ENCODE results near the gene PDE4B. TPM values are rescaled to one million over a fixed set of nuclear protein-coding genes. Genes with fewer than 3 reads are reported as not detected.

Gene PDE4B
- total RNA-seq, 1 donor from 2014 or later: 1.2 TPM

DNA sequence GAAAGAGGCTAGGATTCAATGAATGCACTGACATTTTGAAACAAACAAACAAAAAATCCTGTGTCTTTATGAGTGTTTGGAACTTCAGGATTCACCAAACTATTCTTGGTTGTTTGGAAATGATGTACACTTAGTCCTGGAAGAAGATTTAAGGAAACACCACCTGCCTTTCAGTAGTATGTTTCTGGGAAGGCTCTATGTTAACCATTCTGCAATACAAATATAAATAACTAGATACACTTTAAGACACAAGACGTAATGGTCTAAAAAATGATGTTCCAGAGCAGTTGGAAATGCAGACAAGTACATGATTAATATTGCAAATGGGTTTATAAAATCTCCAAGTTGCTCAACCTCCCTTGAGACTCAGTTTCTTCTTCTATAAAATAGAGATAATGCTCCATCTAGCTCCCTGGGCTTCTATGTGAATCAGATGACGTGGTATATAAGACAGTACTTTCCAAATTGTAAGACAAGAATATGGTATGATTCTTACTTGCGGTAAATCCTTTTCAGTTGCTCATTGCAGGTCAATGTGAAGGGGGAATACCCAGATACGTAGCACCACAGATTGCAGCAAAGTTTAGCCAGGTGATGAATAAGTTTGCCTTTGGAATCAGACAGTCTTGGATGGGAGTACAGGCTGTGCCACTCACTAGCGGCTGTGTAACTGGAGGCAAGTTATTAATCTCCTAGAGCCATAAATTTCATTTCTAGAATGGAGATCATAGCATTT is 516.5 kb downstream of the PDE4B start:
- Mint-ChIP-seq H3K27me3 (ENCODE audit: insufficient read depth, low read depth) (no peaks in the 10 kb centered on the region), H3K27ac (no peak overlapping the region), H3K9me3 (no peaks in the 10 kb centered on the region), H3K36me3 (no peaks in the 10 kb centered on the region), H3K4me3 (no peak overlapping the region), H3K4me1 (no peaks in the 10 kb centered on the region)
- no peak overlapping the region for H3K9ac ChIP-seq
- H3K4me1 ChIP-seq: no peaks in the 10 kb centered on the region
- TF ChIP-seq EZH2 (IDR thresholded peaks at IDR 0.05) (no peak), EZH2phosphoT487 (IDR thresholded peaks at IDR 0.05) (no peak)
- TF ChIP-seq, protein P1, sequence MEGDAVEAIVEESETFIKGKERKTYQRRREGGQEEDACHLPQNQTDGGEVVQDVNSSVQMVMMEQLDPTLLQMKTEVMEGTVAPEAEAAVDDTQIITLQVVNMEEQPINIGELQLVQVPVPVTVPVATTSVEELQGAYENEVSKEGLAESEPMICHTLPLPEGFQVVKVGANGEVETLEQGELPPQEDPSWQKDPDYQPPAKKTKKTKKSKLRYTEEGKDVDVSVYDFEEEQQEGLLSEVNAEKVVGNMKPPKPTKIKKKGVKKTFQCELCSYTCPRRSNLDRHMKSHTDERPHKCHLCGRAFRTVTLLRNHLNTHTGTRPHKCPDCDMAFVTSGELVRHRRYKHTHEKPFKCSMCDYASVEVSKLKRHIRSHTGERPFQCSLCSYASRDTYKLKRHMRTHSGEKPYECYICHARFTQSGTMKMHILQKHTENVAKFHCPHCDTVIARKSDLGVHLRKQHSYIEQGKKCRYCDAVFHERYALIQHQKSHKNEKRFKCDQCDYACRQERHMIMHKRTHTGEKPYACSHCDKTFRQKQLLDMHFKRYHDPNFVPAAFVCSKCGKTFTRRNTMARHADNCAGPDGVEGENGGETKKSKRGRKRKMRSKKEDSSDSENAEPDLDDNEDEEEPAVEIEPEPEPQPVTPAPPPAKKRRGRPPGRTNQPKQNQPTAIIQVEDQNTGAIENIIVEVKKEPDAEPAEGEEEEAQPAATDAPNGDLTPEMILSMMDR (IDR thresholded peaks at IDR 0.05): no peak
- H3K4me3 ChIP-seq: no peak overlapping the region
- H3K27me3 ChIP-seq: no peaks in the 10 kb centered on the region
- DNase-seq (ENCODE audit: low spot score): no peak
- H3K27ac ChIP-seq: no peak overlapping the region
- H3K36me3 ChIP-seq: no peaks in the 10 kb centered on the region
- no peak overlapping the region for H2AFZ ChIP-seq (replicated peaks)
- H3F3A ChIP-seq (ENCODE audit: low read depth): no peaks in the 10 kb centered on the region
- no peak overlapping the region for H3K4me2 ChIP-seq
- no peaks in the 10 kb centered on the region for H4K20me1 ChIP-seq (ENCODE audit: low read depth)
- H3K9me3 ChIP-seq (ENCODE audit: low read depth): no peaks in the 10 kb centered on the region
- no peaks in the 10 kb centered on the region for H3K79me2 ChIP-seq (ENCODE audit: low read depth)

DNA sequence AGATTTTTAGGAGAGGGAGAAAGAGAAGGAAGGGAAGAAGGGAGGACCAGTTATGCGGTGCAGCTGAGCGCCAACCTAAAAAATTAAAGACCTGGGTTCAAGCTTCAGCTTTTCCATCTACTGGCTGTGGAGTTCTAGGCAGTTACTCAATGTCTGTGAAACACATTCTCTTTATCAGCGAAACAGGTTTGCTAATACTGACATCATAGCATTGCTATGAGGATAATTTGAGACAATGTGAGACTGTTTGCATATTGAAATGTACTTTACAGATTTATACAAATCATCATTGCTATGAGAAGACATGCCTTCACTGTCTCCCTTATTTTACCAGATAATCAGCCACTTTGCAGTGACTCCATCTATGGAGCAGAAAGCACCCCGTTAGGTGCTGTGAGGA is 518.4 kb downstream of the PDE4B start:
- Mint-ChIP-seq H3K4me1 (no peaks in the 10 kb centered on the region), H3K9me3 (no peaks in the 10 kb centered on the region), H3K4me3 (no peak overlapping the region), H3K36me3 (no peaks in the 10 kb centered on the region), H3K27me3 (ENCODE audit: insufficient read depth, low read depth) (no peaks in the 10 kb centered on the region), H3K27ac (no peak overlapping the region)
- no peak for DNase-seq (ENCODE audit: low spot score)
- no peak overlapping the region for H3K4me3 ChIP-seq
- H3K27me3 ChIP-seq: no peaks in the 10 kb centered on the region
- no peaks in the 10 kb centered on the region for H3K4me1 ChIP-seq
- H3K9me3 ChIP-seq (ENCODE audit: low read depth): no peaks in the 10 kb centered on the region
- H3F3A ChIP-seq (ENCODE audit: low read depth): no peaks in the 10 kb centered on the region
- no peak overlapping the region for H3K9ac ChIP-seq
- no peak overlapping the region for H3K4me2 ChIP-seq
- no peaks in the 10 kb centered on the region for H3K36me3 ChIP-seq
- no peak overlapping the region for H3K27ac ChIP-seq
- H2AFZ ChIP-seq (replicated peaks): no peak overlapping the region
- H3K79me2 ChIP-seq (ENCODE audit: low read depth): no peaks in the 10 kb centered on the region
- TF ChIP-seq, protein P1 (IDR thresholded peaks at IDR 0.05): no peak
- TF ChIP-seq EZH2 (IDR thresholded peaks at IDR 0.05) (no peak), EZH2phosphoT487 (IDR thresholded peaks at IDR 0.05) (no peak)
- no peaks in the 10 kb centered on the region for H4K20me1 ChIP-seq (ENCODE audit: low read depth)

DNA sequence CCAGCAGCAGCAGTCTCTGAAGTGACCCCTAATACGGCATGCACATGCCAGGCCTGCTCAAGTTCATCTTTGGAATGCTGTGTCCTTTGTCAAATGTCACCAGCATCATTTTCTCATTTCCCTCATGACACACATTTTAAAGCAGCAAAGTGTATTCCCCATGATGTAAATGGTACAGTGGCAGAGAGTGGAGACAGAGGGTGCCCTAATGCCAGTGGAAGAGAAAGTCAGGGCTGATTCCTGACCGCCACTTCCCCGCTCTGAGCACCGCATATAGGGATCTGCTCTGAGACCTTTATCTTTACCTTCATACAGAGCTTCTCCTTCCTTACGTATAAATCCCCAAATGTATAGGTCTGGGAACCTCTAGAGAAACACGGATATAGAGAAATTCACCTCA is 518.9 kb downstream of the PDE4B start:
- H3K27ac Mint-ChIP-seq: no peak overlapping the region
- H3K4me2 ChIP-seq: no peak overlapping the region

DNA sequence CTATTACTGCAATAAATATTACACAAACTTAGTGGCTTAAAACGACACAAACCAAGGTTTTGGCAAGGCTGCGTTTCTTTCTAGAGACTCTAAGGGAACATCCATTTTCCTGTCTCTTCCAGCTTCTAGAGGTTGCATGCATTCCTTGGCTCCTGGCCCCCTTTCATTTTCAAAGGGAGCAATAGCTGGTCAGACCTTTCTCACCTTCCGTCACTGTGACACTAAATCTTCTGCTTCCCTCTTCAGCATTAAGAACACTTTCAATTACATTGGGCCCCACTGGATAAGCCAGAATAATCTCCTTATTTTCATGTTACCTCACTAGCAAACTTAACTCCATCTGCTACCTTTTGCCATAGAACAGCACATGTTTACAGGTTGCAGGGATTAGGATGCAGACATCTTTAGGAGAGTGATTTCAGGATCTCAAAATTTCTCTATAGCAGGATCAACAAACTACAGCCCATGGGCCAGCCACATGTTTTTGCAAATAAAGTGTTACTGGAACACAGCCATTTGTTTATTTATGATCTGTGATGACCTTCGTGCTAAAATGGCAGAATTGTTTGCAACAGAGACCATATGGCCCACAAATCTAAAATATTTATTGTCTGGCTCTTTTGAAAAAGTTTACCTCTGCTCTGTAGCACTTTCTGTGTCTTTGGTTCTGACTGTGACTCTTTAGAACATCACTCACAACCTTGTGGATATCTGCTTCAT is 519.7 kb downstream of the PDE4B start:
- no peaks in the 10 kb centered on the region for H3K27me3 Mint-ChIP-seq (ENCODE audit: insufficient read depth, low read depth)
- Histone ChIP-seq H3K4me3 (no peak overlapping the region), H3K9ac (no peak overlapping the region), H3K27ac (no peak overlapping the region), H3K4me1 (no peaks in the 10 kb centered on the region), H4K20me1 (ENCODE audit: low read depth) (no peaks in the 10 kb centered on the region), H3K9me3 (ENCODE audit: low read depth) (no peaks in the 10 kb centered on the region), H3K4me2 (no peak overlapping the region), H3K79me2 (ENCODE audit: low read depth) (no peaks in the 10 kb centered on the region), H2AFZ (replicated peaks) (no peak overlapping the region), H3K27me3 (no peaks in the 10 kb centered on the region), H3K36me3 (no peaks in the 10 kb centered on the region), H3F3A (ENCODE audit: low read depth) (no peaks in the 10 kb centered on the region)
- no peak for DNase-seq (ENCODE audit: low spot score)
- no peak overlapping the region for H3K4me3 Mint-ChIP-seq
- H3K36me3 Mint-ChIP-seq: no peaks in the 10 kb centered on the region
- TF ChIP-seq, protein P1 (IDR thresholded peaks at IDR 0.05): no peak
- TF ChIP-seq EZH2 (IDR thresholded peaks at IDR 0.05) (no peak), EZH2phosphoT487 (IDR thresholded peaks at IDR 0.05) (no peak)
- no peaks in the 10 kb centered on the region for H3K9me3 Mint-ChIP-seq
- H3K27ac Mint-ChIP-seq: no peak overlapping the region
- H3K4me1 Mint-ChIP-seq: no peaks in the 10 kb centered on the region

More for the DNA sequence above, 518.9 kb downstream of the PDE4B start:
- Histone ChIP-seq H4K20me1 (ENCODE audit: low read depth) (no peaks in the 10 kb centered on the region), H3F3A (ENCODE audit: low read depth) (no peaks in the 10 kb centered on the region), H3K9ac (no peak overlapping the region), H3K4me3 (no peak overlapping the region), H3K4me1 (no peaks in the 10 kb centered on the region), H3K9me3 (ENCODE audit: low read depth) (no peaks in the 10 kb centered on the region), H3K79me2 (ENCODE audit: low read depth) (no peaks in the 10 kb centered on the region), H2AFZ (replicated peaks) (no peak overlapping the region), H3K36me3 (no peaks in the 10 kb centered on the region), H3K27ac (no peak overlapping the region), H3K27me3 (no peaks in the 10 kb centered on the region)
- no peak for DNase-seq (ENCODE audit: low spot score)
- no peak overlapping the region for H3K4me3 Mint-ChIP-seq
- no peaks in the 10 kb centered on the region for H3K4me1 Mint-ChIP-seq
- no peak for TF ChIP-seq EZH2phosphoT487 (IDR thresholded peaks at IDR 0.05)
- no peak for TF ChIP-seq EZH2 (IDR thresholded peaks at IDR 0.05)
- H3K9me3 Mint-ChIP-seq: no peaks in the 10 kb centered on the region
- H3K36me3 Mint-ChIP-seq: no peaks in the 10 kb centered on the region
- no peaks in the 10 kb centered on the region for H3K27me3 Mint-ChIP-seq (ENCODE audit: insufficient read depth, low read depth)
